GM23338 (cell line): Measurements from ENCODE around the gene FLRT2. TPM values are rescaled to one million over a fixed set of nuclear protein-coding genes. Genes with fewer than 3 reads are reported as not detected.

Source experiments
- ATAC-seq: fragments of 200-7000 bp; cut with Tn5 transposase; 3 replicates; pipeline ENCODE4 v1.9.1; 2020
- DNase-seq: peaks from one replicate; pipeline ENCODE4 v3.0.0-alpha.2; 2015; ENCODE audit warnings: low spot score
- H2AFZ ChIP-seq: fragments of 200-600 bp; sonication (generic); 2 replicates; pipeline ENCODE4 v1.8.0; 2016; ENCODE audit warnings: antibody characterized with exemption, mild to moderate bottlenecking, moderate library complexity
- H3F3A ChIP-seq: fragments of 200-600 bp; sonication (generic); replicated peaks from 2 replicates; pipeline ENCODE4 v1.8.0; 2017; ENCODE audit warnings: antibody characterized with exemption, mixed run types, low read depth
- H3K27ac ChIP-seq: fragments of 200-600 bp; sonication (generic); 2 replicates; pipeline ENCODE4 v1.6.1; 2016; ENCODE audit warnings: low read depth
- H3K27me3 ChIP-seq: fragments of 200-600 bp; sonication (generic); 2 replicates; pipeline ENCODE4 v1.8.0; 2016; ENCODE audit warnings: mild to moderate bottlenecking, mixed run types, moderate library complexity; ENCODE audit not compliant: insufficient read depth
- H3K36me3 ChIP-seq: fragments of 200-600 bp; sonication (generic); 2 replicates; pipeline ENCODE4 v1.8.0; 2016; ENCODE audit warnings: mild to moderate bottlenecking; ENCODE audit not compliant: insufficient read depth
- H3K4me1 ChIP-seq: fragments of 200-600 bp; sonication (generic); 2 replicates; pipeline ENCODE4 v1.8.0; 2016; ENCODE audit warnings: mild to moderate bottlenecking, moderate library complexity; ENCODE audit not compliant: insufficient read depth
- H3K4me2 ChIP-seq: fragments of 200-600 bp; sonication (generic); 2 replicates; pipeline ENCODE4 v1.7.1; 2017; ENCODE audit warnings: mixed run types
- H3K4me3 ChIP-seq: fragments of 200-600 bp; sonication (generic); 2 replicates; pipeline ENCODE4 v1.6.1; 2016; ENCODE audit warnings: mixed run types
- H3K79me2 ChIP-seq: fragments of 200-600 bp; sonication (generic); replicated peaks from 2 replicates; pipeline ENCODE4 v1.8.0; 2017; ENCODE audit warnings: mild to moderate bottlenecking; ENCODE audit not compliant: insufficient read depth
- H3K9me2 ChIP-seq: fragments of 200-600 bp; sonication (generic); 2 replicates; pipeline ENCODE4 v1.8.0; 2017; ENCODE audit not compliant: insufficient read depth
- H4K20me1 ChIP-seq: fragments of 200-600 bp; sonication (generic); replicated peaks from 2 replicates; pipeline ENCODE4 v1.8.0; 2017; ENCODE audit warnings: mild to moderate bottlenecking; ENCODE audit not compliant: insufficient read depth
- H3K27ac Mint-ChIP-seq: 2 replicates; pipeline ENCODE4 v1.8.0; 2020; ENCODE audit warnings: inconsistent platforms, mild to moderate bottlenecking, moderate library complexity, mixed read lengths
- H3K27me3 Mint-ChIP-seq: 3 replicates; pipeline ENCODE4 v1.8.0; 2022; ENCODE audit warnings: low read depth, mild to moderate bottlenecking, moderate library complexity, mixed read lengths, inconsistent platforms; ENCODE audit not compliant: insufficient read depth, poor library complexity
- H3K36me3 Mint-ChIP-seq: 3 replicates; pipeline ENCODE4 v1.8.0; 2021; ENCODE audit warnings: low read depth, mild to moderate bottlenecking, inconsistent platforms, moderate library complexity, mixed read lengths
- H3K4me1 Mint-ChIP-seq: 3 replicates; pipeline ENCODE4 v1.8.0; 2020; ENCODE audit warnings: mild to moderate bottlenecking, inconsistent platforms, mixed read lengths
- H3K4me3 Mint-ChIP-seq: 3 replicates; pipeline ENCODE4 v1.8.0; 2021; ENCODE audit warnings: moderate library complexity, mild to moderate bottlenecking, inconsistent platforms, mixed read lengths
- H3K9me3 Mint-ChIP-seq: 3 replicates; pipeline ENCODE4 v1.8.0; 2020; ENCODE audit warnings: moderate library complexity, mild to moderate bottlenecking, inconsistent platforms, mixed read lengths
- EZH2 ChIP-seq: fragments of 200-600 bp; sonication (generic); IDR thresholded peaks from one replicate; pipeline ENCODE4 v1.8.0; 2017; ENCODE audit warnings: antibody characterized with exemption, mild to moderate bottlenecking, low read depth; ENCODE audit not compliant: unreplicated experiment
- EZH2phosphoT487 ChIP-seq: fragments of 200-600 bp; sonication (generic); IDR thresholded peaks from one replicate; pipeline ENCODE4 v1.8.1; 2018; ENCODE audit warnings: antibody characterized with exemption; ENCODE audit not compliant: unreplicated experiment
- NANOG ChIP-seq: IDR thresholded peaks from 2 replicates; pipeline ENCODE4 v1.6.1; 2016; ENCODE audit warnings: antibody characterized with exemption, borderline replicate concordance
- POLR2AphosphoS5 ChIP-seq: IDR thresholded peaks from 2 replicates; pipeline ENCODE4 v1.6.1; 2016; ENCODE audit warnings: antibody characterized with exemption, low read depth
- STAT1 ChIP-seq: IDR thresholded peaks from one replicate; pipeline ENCODE4 v1.6.1; 2016; ENCODE audit warnings: antibody characterized with exemption; ENCODE audit not compliant: unreplicated experiment
- ZNF114 ChIP-seq: fragments of 250-450 bp; sonication (Bioruptor Pico); IDR thresholded peaks from 2 replicates; pipeline ENCODE4 v1.5.0; 2020; ENCODE audit warnings: mild to moderate bottlenecking, moderate library complexity
- polyA plus RNA-seq: library from polyadenylated mRNA; unstranded; fragments of >200 nt; fragmentation: Nextera tagmentation; extraction: Ambion mirVana; gene quantifications from 2 replicates; pipeline ENCODE4 v1.2.1, GENCODE V29; 2016
- total RNA-seq: library from RNA; depleted of rRNA; stranded (reverse); fragments of >200 nt; shearing (Covaris generic); gene quantifications from 2 replicates; pipeline ENCODE4 v1.2.3, GENCODE V29; 2014
- TF ChIP-seq, protein P1 (sequence below): IDR thresholded peaks from 2 replicates; pipeline ENCODE4 v1.6.1; 2016; ENCODE audit warnings: antibody characterized with exemption
- TF ChIP-seq, protein P2 (sequence below): IDR thresholded peaks from one replicate; pipeline ENCODE4 v1.6.1; 2018; ENCODE audit warnings: antibody characterized with exemption; ENCODE audit not compliant: unreplicated experiment

Gene FLRT2
- total and polyA plus RNA-seq, 2 experiments from 2014 or later = 4.3 to 7.4 TPM

DNA sequence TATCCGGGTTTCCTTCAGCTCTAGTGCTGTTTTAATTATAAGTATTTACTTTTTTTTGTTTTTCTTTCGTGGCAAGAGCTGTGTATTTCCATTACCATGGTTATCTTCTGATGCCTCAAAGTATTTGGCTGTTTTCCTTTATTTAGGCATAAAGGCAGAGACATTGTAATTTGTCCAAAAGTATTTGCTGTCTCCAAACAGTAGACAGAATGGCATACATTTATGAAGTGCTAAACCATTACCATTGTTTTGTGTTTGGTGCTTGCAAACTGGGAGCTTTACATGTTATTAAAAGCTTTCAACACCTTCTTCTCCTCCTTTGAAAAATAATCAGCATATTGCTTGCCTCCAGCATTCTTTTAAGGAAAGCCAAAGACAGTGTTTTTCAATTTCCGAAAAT, 46.3 kb downstream of the FLRT2 start:
- H3K4me1 Mint-ChIP-seq = peaks cover 41% of the 10 kb centered on the region
- no peaks in the 10 kb centered on the region for H3F3A ChIP-seq
- H3K27ac ChIP-seq = 0 out of 2 replicates have a peak overlapping the region, but pooled peaks have one; percentile 67
- H3K4me3 Mint-ChIP-seq = no peak overlapping the region
- no peak overlapping the region for H2AFZ ChIP-seq
- no peaks in the 10 kb centered on the region for H3K27me3 ChIP-seq
- TF ChIP-seq, protein P1, sequence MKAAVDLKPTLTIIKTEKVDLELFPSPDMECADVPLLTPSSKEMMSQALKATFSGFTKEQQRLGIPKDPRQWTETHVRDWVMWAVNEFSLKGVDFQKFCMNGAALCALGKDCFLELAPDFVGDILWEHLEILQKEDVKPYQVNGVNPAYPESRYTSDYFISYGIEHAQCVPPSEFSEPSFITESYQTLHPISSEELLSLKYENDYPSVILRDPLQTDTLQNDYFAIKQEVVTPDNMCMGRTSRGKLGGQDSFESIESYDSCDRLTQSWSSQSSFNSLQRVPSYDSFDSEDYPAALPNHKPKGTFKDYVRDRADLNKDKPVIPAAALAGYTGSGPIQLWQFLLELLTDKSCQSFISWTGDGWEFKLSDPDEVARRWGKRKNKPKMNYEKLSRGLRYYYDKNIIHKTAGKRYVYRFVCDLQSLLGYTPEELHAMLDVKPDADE = no peak
- no peak for TF ChIP-seq NANOG
- no peak for TF ChIP-seq EZH2
- no peak for TF ChIP-seq POLR2AphosphoS5
- no peaks in the 10 kb centered on the region for H3K36me3 ChIP-seq
- no peak for DNase-seq
- H3K9me3 Mint-ChIP-seq = no peaks in the 10 kb centered on the region; the same call in 2 of the 3 replicates
- ATAC-seq = no peak
- peaks cover 39% of the 10 kb centered on the region for H3K4me1 ChIP-seq
- H3K4me2 ChIP-seq = 0 out of 2 replicates have a peak overlapping the region, but pooled peaks have one; percentile 13
- H3K79me2 ChIP-seq = no peaks in the 10 kb centered on the region
- H4K20me1 ChIP-seq = no peaks in the 10 kb centered on the region
- H3K9me2 ChIP-seq = no peaks in the 10 kb centered on the region
- peaks cover 5% of the 10 kb centered on the region for H3K27me3 Mint-ChIP-seq
- H3K4me3 ChIP-seq = no peak overlapping the region
- H3K27ac Mint-ChIP-seq = 0 out of 2 replicates have a peak overlapping the region, but pooled peaks have one; percentile 84
- H3K36me3 Mint-ChIP-seq = no peaks in the 10 kb centered on the region

DNA sequence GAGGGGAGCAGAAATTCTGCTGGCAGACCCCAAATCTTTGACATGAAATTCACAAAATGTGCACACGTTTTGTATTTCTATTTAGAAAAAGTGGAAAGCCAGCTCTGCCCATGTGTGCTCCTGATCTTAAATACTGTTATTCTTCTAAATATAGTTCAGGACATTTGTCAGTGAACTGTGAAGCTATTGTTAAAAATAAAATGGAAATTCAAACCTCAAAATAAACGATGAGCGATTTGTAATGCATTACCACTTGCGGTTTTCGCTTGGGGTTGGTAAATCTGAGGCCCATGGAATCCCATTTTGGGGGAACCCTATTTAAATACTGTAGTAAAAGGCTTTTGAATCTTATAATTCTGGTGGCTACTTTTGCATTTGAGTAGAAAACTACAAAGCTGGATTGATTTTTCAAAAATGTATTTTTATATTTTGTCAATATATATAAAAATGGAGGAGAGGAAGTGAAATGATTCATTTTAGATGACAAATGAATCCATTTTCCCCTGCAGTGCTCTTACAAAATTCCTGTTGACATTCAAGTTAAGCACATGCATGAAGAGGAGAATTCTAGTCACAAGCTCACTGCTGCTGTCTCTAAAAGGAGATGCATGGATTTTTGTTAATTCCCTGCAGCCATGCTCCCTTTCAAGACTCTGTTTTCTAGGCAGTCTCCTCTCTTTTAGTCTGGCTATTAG, 47.1 kb downstream of the FLRT2 start:
- Mint-ChIP-seq H3K27ac (no peak overlapping the region), H3K4me3 (no peak overlapping the region), H3K4me1 (peaks cover 41% of the 10 kb centered on the region), H3K27me3 (peaks cover 5% of the 10 kb centered on the region), H3K9me3 (no peaks in the 10 kb centered on the region; the same call in 2 of the 3 replicates), H3K36me3 (no peaks in the 10 kb centered on the region)
- no peak for DNase-seq
- TF ChIP-seq STAT1 (no peak), EZH2 (no peak)
- no peaks in the 10 kb centered on the region for H3F3A ChIP-seq
- H3K4me3 ChIP-seq = no peak overlapping the region
- no peak overlapping the region for H2AFZ ChIP-seq
- no peaks in the 10 kb centered on the region for H3K27me3 ChIP-seq
- H3K4me2 ChIP-seq = 0 out of 2 replicates have a peak overlapping the region, but pooled peaks have one; percentile 13
- no peak overlapping the region for H3K27ac ChIP-seq
- no peak for ATAC-seq
- no peaks in the 10 kb centered on the region for H4K20me1 ChIP-seq
- H3K36me3 ChIP-seq = no peaks in the 10 kb centered on the region
- H3K79me2 ChIP-seq = no peaks in the 10 kb centered on the region
- peaks cover 40% of the 10 kb centered on the region for H3K4me1 ChIP-seq
- no peaks in the 10 kb centered on the region for H3K9me2 ChIP-seq

DNA sequence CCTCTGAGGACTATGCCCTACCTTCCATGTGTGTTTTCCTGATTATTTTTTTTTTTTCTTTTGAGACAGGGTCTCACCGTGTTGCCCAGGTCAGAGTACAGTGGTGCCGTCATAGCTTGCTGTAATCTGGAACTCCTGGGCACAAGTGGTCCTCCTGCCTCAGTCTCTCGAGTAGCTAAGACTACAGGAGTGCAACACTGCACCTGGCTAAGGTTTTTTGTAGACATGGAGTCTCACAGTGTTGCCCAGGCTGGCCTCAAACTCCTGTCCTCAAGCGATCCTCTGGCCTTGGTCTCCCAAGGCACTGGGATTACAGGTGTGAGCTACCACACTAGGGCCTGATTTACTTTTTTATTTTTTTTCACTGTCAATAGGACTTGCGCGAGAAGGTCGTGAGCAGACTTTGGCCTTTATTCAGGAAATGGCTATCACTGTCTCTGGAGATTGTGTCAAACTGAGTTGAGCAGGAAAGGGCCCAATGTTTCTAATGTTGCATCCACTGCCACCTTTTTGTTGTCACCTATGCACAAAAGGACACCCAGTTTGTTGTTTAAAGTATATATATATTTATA, 47.7 kb downstream of the FLRT2 start:
- H3K27ac ChIP-seq = no peak overlapping the region
- no peaks in the 10 kb centered on the region for H3F3A ChIP-seq
- no peak overlapping the region for H3K4me3 Mint-ChIP-seq
- no peaks in the 10 kb centered on the region for H3K9me2 ChIP-seq
- H3K4me1 Mint-ChIP-seq = peaks cover 41% of the 10 kb centered on the region
- H3K4me2 ChIP-seq = no peak overlapping the region
- H3K27me3 ChIP-seq = no peaks in the 10 kb centered on the region
- H2AFZ ChIP-seq = no peak overlapping the region
- no peak overlapping the region for H3K4me3 ChIP-seq
- no peaks in the 10 kb centered on the region for H4K20me1 ChIP-seq
- no peaks in the 10 kb centered on the region for H3K36me3 Mint-ChIP-seq
- H3K4me1 ChIP-seq = peaks cover 40% of the 10 kb centered on the region
- no peak for DNase-seq
- no peak overlapping the region; the same call in 1 of the 2 replicates for H3K27ac Mint-ChIP-seq
- H3K79me2 ChIP-seq = no peaks in the 10 kb centered on the region
- peaks cover 5% of the 10 kb centered on the region for H3K27me3 Mint-ChIP-seq
- no peak for ATAC-seq
- H3K9me3 Mint-ChIP-seq = no peaks in the 10 kb centered on the region; the same call in 2 of the 3 replicates
- H3K36me3 ChIP-seq = no peaks in the 10 kb centered on the region
- no peak for TF ChIP-seq POLR2AphosphoS5
- TF ChIP-seq NANOG = no peak
- no peak for TF ChIP-seq EZH2phosphoT487
- no peak for TF ChIP-seq ZNF114
- no peak for TF ChIP-seq STAT1
- TF ChIP-seq, protein P1 = no peak
- no peak for TF ChIP-seq EZH2
- TF ChIP-seq, protein P2, sequence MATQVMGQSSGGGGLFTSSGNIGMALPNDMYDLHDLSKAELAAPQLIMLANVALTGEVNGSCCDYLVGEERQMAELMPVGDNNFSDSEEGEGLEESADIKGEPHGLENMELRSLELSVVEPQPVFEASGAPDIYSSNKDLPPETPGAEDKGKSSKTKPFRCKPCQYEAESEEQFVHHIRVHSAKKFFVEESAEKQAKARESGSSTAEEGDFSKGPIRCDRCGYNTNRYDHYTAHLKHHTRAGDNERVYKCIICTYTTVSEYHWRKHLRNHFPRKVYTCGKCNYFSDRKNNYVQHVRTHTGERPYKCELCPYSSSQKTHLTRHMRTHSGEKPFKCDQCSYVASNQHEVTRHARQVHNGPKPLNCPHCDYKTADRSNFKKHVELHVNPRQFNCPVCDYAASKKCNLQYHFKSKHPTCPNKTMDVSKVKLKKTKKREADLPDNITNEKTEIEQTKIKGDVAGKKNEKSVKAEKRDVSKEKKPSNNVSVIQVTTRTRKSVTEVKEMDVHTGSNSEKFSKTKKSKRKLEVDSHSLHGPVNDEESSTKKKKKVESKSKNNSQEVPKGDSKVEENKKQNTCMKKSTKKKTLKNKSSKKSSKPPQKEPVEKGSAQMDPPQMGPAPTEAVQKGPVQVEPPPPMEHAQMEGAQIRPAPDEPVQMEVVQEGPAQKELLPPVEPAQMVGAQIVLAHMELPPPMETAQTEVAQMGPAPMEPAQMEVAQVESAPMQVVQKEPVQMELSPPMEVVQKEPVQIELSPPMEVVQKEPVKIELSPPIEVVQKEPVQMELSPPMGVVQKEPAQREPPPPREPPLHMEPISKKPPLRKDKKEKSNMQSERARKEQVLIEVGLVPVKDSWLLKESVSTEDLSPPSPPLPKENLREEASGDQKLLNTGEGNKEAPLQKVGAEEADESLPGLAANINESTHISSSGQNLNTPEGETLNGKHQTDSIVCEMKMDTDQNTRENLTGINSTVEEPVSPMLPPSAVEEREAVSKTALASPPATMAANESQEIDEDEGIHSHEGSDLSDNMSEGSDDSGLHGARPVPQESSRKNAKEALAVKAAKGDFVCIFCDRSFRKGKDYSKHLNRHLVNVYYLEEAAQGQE = no peak
